ENCODE results near the gene WDR31. TPM values are rescaled to one million over a fixed set of nuclear protein-coding genes. Genes with fewer than 3 reads are reported as not detected.
A peak's percentile ranks its signal among the peaks of the same experiment; 100 is the strongest.

WDR31 gene
- total RNA-seq, 2 donors from 2014 or later = 4.5 to 8.4 TPM

- peak overlapping the region; percentile 48 for H3K27ac Mint-ChIP-seq
- Histone ChIP-seq H3K9ac (ENCODE audit: extremely low read depth, low read length, poor library complexity, severe bottlenecking) (peak overlapping the region; percentile 85), H3K4me1 (ENCODE audit: control insufficient read depth, insufficient read depth, low read length) (no peaks in the 10 kb centered on the region), H3K4me3 (ENCODE audit: low read length) (peak overlapping the region; percentile 93), H3K36me3 (ENCODE audit: control insufficient read depth, insufficient read depth, low read length) (peaks cover 60% of the 10 kb centered on the region), H3K9me3 (ENCODE audit: control insufficient read depth, low read length) (no peaks in the 10 kb centered on the region), H3K27me3 (ENCODE audit: control insufficient read depth, insufficient read depth, low read length, poor library complexity, severe bottlenecking) (no peaks in the 10 kb centered on the region), H3K27ac (ENCODE audit: low read depth, low read length) (peak overlapping the region; percentile 77)
- H3K36me3 Mint-ChIP-seq (ENCODE audit: low read depth) = peaks cover 46% of the 10 kb centered on the region
- TF ChIP-seq CTCF (conservative IDR thresholded peaks at IDR 0.05) = peak; percentile 86
- peaks cover 4% of the 10 kb centered on the region for H3K4me1 Mint-ChIP-seq
- WGBS, 2 experiments (ENCODE audit: insufficient coverage in 1 of 2, insufficient read length in 1 of 2) = 0 to 1% methylated on average over 11 to 13 of the region's 15 CpGs
- no peaks in the 10 kb centered on the region for H3K9me3 Mint-ChIP-seq
- no peaks in the 10 kb centered on the region for H3K27me3 Mint-ChIP-seq (ENCODE audit: insufficient read depth)
- H3K4me3 Mint-ChIP-seq = no peak overlapping the region
- DNase-seq = no peak
Measured at GRCh38 chr9:113274474-113275156, 65.5 kb downstream of the WDR31 start.

GRCh38 chr9:113269871-113270270 is 70.2 kb downstream of the WDR31 start:
- Histone ChIP-seq H3K4me1 (ENCODE audit: control insufficient read depth, insufficient read depth, low read length) (no peaks in the 10 kb centered on the region), H3K27ac (ENCODE audit: low read depth, low read length) (no peak overlapping the region), H3K36me3 (ENCODE audit: control insufficient read depth, insufficient read depth, low read length) (peaks cover 54% of the 10 kb centered on the region), H3K9ac (ENCODE audit: extremely low read depth, low read length, poor library complexity, severe bottlenecking) (no peak overlapping the region), H3K27me3 (ENCODE audit: control insufficient read depth, insufficient read depth, low read length, poor library complexity, severe bottlenecking) (no peaks in the 10 kb centered on the region), H3K4me3 (ENCODE audit: low read length) (no peak overlapping the region), H3K9me3 (ENCODE audit: control insufficient read depth, low read length) (no peaks in the 10 kb centered on the region)
- Mint-ChIP-seq H3K9me3 (no peaks in the 10 kb centered on the region), H3K4me3 (no peak overlapping the region), H3K4me1 (peaks cover 4% of the 10 kb centered on the region), H3K27me3 (ENCODE audit: insufficient read depth) (no peaks in the 10 kb centered on the region), H3K36me3 (ENCODE audit: low read depth) (peaks cover 48% of the 10 kb centered on the region), H3K27ac (no peak overlapping the region)
- DNase-seq = no peak
- TF ChIP-seq CTCF (conservative IDR thresholded peaks at IDR 0.05) = no peak
- 84 to 100% methylated on average over 1 to 2 of the region's 2 CpGs for WGBS, 2 experiments (ENCODE audit: insufficient coverage in 1 of 2, insufficient read length in 1 of 2)

GRCh38 chr9:113269355-113269754 is 70.7 kb downstream of the WDR31 start:
- no peak for TF ChIP-seq CTCF (conservative IDR thresholded peaks at IDR 0.05)
- peaks cover 4% of the 10 kb centered on the region for H3K4me1 Mint-ChIP-seq
- peaks cover 49% of the 10 kb centered on the region for H3K36me3 Mint-ChIP-seq (ENCODE audit: low read depth)
- no peaks in the 10 kb centered on the region for H3K27me3 ChIP-seq (ENCODE audit: control insufficient read depth, insufficient read depth, low read length, poor library complexity, severe bottlenecking)
- H3K9me3 ChIP-seq (ENCODE audit: control insufficient read depth, low read length) = no peaks in the 10 kb centered on the region
- H3K9ac ChIP-seq (ENCODE audit: extremely low read depth, low read length, poor library complexity, severe bottlenecking) = no peak overlapping the region
- no peak overlapping the region for H3K27ac Mint-ChIP-seq
- H3K27me3 Mint-ChIP-seq (ENCODE audit: insufficient read depth) = no peaks in the 10 kb centered on the region
- H3K4me3 ChIP-seq (ENCODE audit: low read length) = no peak overlapping the region
- no peaks in the 10 kb centered on the region for H3K4me1 ChIP-seq (ENCODE audit: control insufficient read depth, insufficient read depth, low read length)
- H3K36me3 ChIP-seq (ENCODE audit: control insufficient read depth, insufficient read depth, low read length) = peaks cover 54% of the 10 kb centered on the region
- 92 to 93% methylated on average over 2 of the region's 2 CpGs for WGBS, 2 experiments (ENCODE audit: insufficient coverage in 1 of 2, insufficient read length in 1 of 2)
- H3K4me3 Mint-ChIP-seq = no peak overlapping the region
- H3K27ac ChIP-seq (ENCODE audit: low read depth, low read length) = no peak overlapping the region
- no peak for DNase-seq
- no peaks in the 10 kb centered on the region for H3K9me3 Mint-ChIP-seq

Measured in endodermal cell (in vitro differentiated cells).